Nephron progenitor cell (in vitro differentiated cells): Measurements from ENCODE around the gene LMBR1.
"Not testable (repeated sequence)": the region's sequence is repeated elsewhere in the genome, so short reads cannot be mapped to it uniquely, and the experiment has no call there.

Experiments
- DNase-seq: peaks from one replicate; pipeline ENCODE4 v3.0.0; 2021
- H3K27ac Mint-ChIP-seq: 2 replicates; pipeline ENCODE4 v1.8.0; 2021; ENCODE audit warnings: mild to moderate bottlenecking, moderate library complexity, mixed read lengths
- H3K27me3 Mint-ChIP-seq: 2 replicates; pipeline ENCODE4 v1.8.0; 2021; ENCODE audit warnings: mild to moderate bottlenecking, low read depth, mixed read lengths; ENCODE audit not compliant: poor library complexity
- H3K36me3 Mint-ChIP-seq: 2 replicates; pipeline ENCODE4 v1.8.0; 2021; ENCODE audit warnings: low read depth, mixed read lengths
- H3K4me1 Mint-ChIP-seq: 2 replicates; pipeline ENCODE4 v1.8.0; 2021; ENCODE audit warnings: mixed read lengths
- H3K4me3 Mint-ChIP-seq: 2 replicates; pipeline ENCODE4 v1.8.0; 2021; ENCODE audit warnings: mild to moderate bottlenecking, moderate library complexity, mixed read lengths
- H3K9me3 Mint-ChIP-seq: 2 replicates; pipeline ENCODE4 v1.8.0; 2021; ENCODE audit warnings: mild to moderate bottlenecking, moderate library complexity, mixed read lengths
- TF ChIP-seq, protein P1 (sequence below): fragments of 200-600 bp; sonication (generic); IDR thresholded peaks from 2 replicates; pipeline ENCODE4 v1.5.0; 2021; ENCODE audit warnings: antibody characterized with exemption

Gene LMBR1, protein sequence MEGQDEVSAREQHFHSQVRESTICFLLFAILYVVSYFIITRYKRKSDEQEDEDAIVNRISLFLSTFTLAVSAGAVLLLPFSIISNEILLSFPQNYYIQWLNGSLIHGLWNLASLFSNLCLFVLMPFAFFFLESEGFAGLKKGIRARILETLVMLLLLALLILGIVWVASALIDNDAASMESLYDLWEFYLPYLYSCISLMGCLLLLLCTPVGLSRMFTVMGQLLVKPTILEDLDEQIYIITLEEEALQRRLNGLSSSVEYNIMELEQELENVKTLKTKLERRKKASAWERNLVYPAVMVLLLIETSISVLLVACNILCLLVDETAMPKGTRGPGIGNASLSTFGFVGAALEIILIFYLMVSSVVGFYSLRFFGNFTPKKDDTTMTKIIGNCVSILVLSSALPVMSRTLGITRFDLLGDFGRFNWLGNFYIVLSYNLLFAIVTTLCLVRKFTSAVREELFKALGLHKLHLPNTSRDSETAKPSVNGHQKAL

DNA sequence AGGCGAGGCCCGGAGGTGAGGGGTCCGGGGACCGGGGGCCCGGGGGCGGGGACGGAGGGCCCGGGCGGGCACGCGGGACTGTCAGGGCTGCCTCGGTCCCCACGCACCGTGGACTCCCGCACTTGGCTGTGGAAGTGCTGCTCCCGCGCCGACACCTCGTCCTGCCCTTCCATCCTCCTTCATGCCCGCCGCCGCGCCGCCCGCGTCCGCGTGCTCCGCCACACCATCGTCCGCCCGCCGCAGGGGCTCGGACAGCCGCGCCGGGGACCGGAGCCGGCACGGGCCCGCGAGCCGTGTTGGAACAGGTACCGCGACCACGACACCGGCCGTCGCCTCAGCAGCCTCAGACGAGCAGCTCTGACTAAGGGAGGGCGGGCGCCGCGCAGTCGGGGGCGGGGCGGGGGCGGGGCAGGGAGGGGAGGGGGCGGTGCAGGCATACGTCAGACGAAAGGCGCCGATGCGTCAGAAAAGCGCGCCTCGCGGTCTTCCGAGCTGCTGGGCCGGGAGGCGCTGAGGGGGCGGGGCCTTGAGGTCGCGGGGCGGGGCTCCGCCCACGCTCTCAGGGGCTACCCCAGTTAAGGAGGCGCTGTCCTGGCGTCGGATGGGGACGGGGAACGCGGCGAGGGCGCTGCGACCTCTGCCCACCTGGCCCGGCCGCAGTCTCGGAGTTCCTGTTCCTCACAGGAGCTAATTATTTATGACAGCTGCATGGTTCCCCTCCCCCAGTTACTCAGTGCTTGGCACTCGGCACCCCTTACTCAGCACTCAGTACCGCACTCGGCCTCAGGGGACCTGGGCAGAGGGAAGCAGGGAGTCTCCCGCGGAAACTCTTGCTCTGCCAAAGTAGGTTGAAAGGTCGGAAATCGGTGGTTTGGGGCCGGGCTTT, at the start of gene LMBR1:
LMBR1 (minus strand) TSS at position 363 of the 886 bp plus-strand sequence; CDS start at position 173, 190 bp downstream.
- Mint-ChIP-seq H3K4me3 (peak within 1 kb of the TSS; percentile 94), H3K9me3 (peaks cover 8% of the 10 kb centered on the region), H3K27ac (peak within 1 kb of the TSS; percentile 91), H3K4me1 (peaks cover 26% of the 10 kb centered on the region), H3K27me3 (peaks cover 7% of the 10 kb centered on the region), H3K36me3 (peaks cover 16% of the 10 kb centered on the region)
- TF ChIP-seq, protein P1, sequence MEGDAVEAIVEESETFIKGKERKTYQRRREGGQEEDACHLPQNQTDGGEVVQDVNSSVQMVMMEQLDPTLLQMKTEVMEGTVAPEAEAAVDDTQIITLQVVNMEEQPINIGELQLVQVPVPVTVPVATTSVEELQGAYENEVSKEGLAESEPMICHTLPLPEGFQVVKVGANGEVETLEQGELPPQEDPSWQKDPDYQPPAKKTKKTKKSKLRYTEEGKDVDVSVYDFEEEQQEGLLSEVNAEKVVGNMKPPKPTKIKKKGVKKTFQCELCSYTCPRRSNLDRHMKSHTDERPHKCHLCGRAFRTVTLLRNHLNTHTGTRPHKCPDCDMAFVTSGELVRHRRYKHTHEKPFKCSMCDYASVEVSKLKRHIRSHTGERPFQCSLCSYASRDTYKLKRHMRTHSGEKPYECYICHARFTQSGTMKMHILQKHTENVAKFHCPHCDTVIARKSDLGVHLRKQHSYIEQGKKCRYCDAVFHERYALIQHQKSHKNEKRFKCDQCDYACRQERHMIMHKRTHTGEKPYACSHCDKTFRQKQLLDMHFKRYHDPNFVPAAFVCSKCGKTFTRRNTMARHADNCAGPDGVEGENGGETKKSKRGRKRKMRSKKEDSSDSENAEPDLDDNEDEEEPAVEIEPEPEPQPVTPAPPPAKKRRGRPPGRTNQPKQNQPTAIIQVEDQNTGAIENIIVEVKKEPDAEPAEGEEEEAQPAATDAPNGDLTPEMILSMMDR: peak; percentile 41
- DNase-seq: peak; percentile 96

DNA sequence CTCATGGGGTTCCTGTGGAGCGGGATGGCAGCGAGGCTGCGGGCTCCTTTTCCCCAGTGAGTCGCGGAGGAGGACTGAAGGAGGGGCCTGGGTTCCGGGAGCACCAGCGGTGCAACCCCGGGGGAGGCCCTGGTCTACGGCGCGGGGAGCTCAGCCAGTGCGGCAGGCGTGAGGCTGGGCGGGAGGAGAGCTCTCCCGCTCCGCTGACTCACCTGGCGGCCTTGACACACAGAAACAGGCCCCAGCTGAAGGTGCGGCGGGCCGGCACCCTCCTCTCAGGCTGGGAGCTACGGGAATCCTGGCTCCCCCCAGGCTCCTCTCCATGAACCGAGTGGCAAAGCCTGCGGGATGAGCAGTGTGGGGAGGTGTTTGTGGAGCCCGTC, 49.7 kb upstream of the LMBR1 start:
- Mint-ChIP-seq H3K4me1 (peaks cover 29% of the 10 kb centered on the region), H3K9me3 (peaks cover 28% of the 10 kb centered on the region), H3K4me3 (no peak overlapping the region), H3K36me3 (peaks cover 8% of the 10 kb centered on the region), H3K27ac (no peak overlapping the region), H3K27me3 (peaks cover 55% of the 10 kb centered on the region)
- no peak for DNase-seq
- TF ChIP-seq, protein P1: no peak

DNA sequence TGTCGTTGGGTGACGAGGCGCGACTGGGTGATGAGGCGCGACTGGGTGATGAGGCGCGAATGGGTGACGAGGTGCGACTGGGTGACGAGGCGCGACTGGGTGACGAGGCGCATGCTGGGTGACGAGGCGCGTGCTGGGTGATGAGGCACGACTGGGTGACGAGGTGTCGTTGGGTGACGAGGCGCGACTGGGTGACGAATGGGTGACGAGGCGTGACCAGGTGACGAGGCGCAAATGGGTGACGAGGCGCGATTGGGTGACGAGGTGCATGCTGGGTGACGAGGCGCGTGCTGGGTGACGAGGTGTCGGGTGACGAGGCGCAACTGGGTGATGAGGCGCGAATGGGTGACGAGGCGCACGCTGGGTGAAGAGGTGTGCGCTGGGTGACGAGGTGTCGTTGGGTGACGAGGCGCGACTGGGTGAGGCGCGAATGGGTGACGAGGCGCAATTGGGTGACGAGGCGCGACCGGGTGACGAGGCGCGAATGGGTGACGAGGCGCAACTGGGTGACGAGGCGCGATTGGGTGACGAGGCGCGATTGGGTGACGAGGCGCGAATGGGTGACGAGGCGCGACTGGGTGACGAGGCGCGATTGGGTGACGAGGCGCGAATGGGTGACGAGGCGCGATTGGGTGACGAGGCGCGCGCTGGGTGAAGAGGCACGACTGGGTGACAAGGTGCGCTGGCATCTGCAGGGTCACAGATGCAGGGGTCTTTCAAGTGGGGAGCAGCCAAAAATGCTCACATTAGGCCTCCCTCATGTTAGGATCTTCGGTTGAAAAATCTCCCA, 48.6 kb upstream of the LMBR1 start:
- Mint-ChIP-seq H3K36me3 (peaks cover 8% of the 10 kb centered on the region), H3K27me3 (peaks cover 51% of the 10 kb centered on the region), H3K4me3 (no peak overlapping the region), H3K9me3 (peaks cover 24% of the 10 kb centered on the region), H3K4me1 (peaks cover 23% of the 10 kb centered on the region), H3K27ac (no peak overlapping the region)
- TF ChIP-seq, protein P1: no peak
- DNase-seq: no peak

DNA sequence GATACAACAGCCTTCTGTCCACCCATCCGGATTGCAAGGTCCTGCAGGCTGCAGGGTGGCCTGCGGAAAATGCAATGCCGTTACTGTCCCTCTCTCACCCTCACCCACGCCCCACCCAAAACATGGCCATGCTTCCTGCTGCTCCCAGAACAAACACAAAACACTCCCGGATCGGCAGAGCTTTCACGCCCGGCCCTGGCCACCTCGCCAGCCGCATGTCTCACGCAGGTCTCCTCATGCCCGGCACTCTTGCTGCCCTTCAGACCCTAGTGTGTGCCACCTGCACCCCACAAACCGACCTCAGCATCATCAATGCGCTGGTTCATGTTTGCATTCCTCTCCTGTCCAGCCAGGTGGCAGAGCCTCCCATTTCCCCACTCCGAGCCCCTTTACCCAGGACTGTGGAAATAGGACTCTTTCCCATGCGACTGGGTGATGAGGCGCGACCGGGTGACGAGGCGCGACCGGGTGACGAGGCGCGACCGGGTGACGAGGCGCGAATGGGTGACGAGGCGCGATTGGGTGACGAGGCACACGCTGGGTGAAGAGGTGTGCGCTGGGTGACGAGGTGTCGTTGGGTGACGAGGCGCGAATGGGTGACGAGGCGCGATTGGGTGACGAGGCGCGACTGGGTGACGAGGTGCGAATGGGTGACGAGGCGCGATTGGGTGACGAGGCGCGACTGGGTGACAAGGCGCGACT, 47.6 kb upstream of the LMBR1 start:
- no peak for DNase-seq
- peaks cover 8% of the 10 kb centered on the region for H3K36me3 Mint-ChIP-seq
- H3K9me3 Mint-ChIP-seq: peaks cover 24% of the 10 kb centered on the region
- TF ChIP-seq, protein P1: no peak
- H3K27me3 Mint-ChIP-seq: peaks cover 41% of the 10 kb centered on the region
- H3K4me1 Mint-ChIP-seq: peaks cover 23% of the 10 kb centered on the region
- no peak overlapping the region for H3K4me3 Mint-ChIP-seq
- no peak overlapping the region for H3K27ac Mint-ChIP-seq

DNA sequence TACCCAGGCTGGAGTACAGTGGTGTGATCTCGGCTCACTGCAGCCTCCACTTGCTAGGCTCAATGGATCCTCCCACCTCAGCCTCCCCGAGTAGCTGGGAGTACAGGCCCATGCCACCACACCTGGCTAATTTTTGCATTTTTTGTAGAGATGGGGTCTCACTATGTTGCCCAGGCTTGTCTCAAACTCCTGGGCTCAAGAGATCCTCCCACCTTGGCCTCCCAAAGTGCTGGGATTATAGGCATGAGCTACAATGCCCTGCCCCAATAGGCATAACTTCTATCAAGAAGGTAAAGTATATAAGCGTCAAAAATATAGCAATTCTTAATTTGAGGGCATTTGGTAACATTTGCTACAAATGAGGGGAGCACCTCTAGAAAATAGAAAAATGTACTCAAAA, 43.8 kb upstream of the LMBR1 start:
- H3K4me3 Mint-ChIP-seq, H3K27ac Mint-ChIP-seq, H3K36me3 Mint-ChIP-seq: not testable (repeated sequence)

More for the DNA sequence above, 43.8 kb upstream of the LMBR1 start:
- not testable (repeated sequence) for DNase-seq
- Mint-ChIP-seq H3K4me1 (peaks cover 13% of the 10 kb centered on the region), H3K27me3 (peaks cover 26% of the 10 kb centered on the region), H3K9me3 (peaks cover 17% of the 10 kb centered on the region)
